GM15510 (cell line): ENCODE data around the gene ANKRD11.

Experiments used
- POLR2A ChIP-seq: IDR thresholded peaks from 3 replicates; pipeline ENCODE4 v1.6.1; 2011; ENCODE audit warnings: borderline replicate concordance; ENCODE audit not compliant: insufficient read length; ENCODE audit errors: extremely low read depth

The ANKRD11 gene

GRCh38 chr16:89300311-89300975, 189.9 kb downstream of the ANKRD11 start:
- TF ChIP-seq POLR2A = no peak

- no peak for TF ChIP-seq POLR2A
Measured at GRCh38 chr16:89298623-89299225, 191.6 kb downstream of the ANKRD11 start.

- no peak for TF ChIP-seq POLR2A
Measured at GRCh38 chr16:89297910-89298545, 192.3 kb downstream of the ANKRD11 start.

GRCh38 chr16:89297156-89297874, 193.0 kb downstream of the ANKRD11 start:
- TF ChIP-seq POLR2A = no peak

GRCh38 chr16:89295915-89296314, 194.4 kb downstream of the ANKRD11 start:
- TF ChIP-seq POLR2A = no peak

- no peak for TF ChIP-seq POLR2A
Measured at GRCh38 chr16:89295071-89295900, 195.1 kb downstream of the ANKRD11 start.

DNA sequence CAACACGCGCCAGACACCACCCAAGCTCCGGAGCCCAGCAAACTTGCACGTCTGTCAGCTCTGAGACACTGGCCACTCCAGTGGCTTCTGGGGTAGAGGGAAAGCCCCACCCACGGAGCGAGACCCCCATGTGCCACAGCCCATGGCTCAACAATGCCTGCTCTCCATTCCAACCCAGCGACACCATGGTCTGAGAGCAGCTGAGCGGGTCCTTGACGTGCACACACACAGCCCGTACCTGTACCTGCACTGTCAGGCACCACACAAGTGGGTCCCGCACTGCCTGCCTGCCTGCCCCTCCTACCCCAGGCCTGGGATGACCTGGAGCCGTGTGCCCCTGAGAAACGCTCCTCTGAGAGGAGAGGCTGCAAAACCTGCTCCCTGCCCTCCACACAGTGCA, 195.9 kb downstream of the ANKRD11 start:
- no peak for TF ChIP-seq POLR2A

- no peak for TF ChIP-seq POLR2A
Measured at GRCh38 chr16:89293276-89294143, 196.9 kb downstream of the ANKRD11 start.

DNA sequence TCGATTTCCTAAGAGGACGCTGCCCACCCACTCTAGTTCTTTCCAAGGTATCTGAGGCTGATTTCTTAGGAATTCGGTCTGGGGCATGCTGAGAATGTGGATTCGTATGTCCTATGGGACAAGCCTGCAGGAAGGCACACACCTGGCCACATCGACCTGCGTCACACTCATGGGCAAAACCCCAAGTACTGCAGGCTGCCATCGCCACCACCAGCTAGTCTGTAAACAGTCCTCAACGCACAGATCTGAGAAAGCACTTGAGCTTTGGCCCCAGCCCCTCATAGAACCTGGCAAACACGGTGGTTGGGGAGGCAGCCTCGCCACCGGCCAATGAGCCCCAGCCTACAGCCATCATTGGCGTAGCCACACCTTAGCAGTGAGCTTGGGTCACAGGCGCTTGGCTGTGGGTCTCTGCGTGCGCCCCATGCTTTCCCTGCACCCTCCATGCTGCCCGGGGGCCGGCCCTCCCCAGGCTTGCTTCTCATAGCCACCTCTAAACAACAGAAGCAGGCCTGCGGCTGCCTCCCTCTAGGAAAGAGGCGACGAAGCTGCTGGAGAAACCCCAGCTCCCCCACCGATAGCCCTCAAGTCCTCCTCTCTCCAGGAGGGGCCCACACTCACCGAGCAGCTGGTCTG, 197.8 kb downstream of the ANKRD11 start:
- TF ChIP-seq POLR2A = no peak

- no peak for TF ChIP-seq POLR2A
Measured at GRCh38 chr16:89291776-89292175, 198.6 kb downstream of the ANKRD11 start.

DNA sequence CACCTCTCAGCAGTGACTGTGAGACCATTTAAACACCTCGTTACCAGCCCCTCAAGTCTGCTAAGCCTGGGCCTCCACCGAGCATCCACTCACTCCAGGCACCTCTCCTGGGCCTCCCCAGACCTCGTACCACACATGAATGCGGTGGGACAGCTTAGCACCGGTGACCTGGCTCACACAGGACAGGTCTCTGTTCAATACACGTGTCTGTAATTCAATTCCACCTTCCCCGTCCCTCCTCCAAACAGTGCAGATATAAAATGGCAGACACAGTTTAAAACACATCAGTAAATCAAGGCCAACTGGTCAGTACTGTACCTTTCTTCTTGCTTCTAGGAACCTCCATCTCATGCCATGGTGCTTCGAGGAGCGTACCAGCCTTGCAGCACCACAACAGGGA, 199.0 kb downstream of the ANKRD11 start:
- TF ChIP-seq POLR2A = no peak

GRCh38 chr16:89290887-89291286, 199.5 kb downstream of the ANKRD11 start:
- no peak for TF ChIP-seq POLR2A

DNA sequence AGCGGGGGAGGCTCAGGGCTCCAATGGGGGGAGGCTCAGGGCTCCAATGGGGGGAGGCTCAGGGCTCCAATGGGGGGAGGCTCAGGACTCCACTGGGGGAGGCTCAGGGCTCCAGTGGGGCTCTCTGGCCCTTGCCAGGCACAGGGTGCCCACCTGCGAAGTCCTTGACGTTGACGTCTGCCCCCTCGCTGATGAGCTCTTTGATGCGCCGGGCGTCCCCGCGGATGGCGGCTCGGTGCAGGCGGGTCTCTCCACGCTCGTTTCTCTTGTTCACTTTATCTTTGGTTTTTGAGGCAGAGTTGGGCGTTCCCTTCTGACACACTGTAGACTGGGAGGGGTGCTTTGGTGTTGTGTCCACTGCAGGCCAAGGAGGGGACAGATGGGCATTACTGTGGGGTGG, 199.9 kb downstream of the ANKRD11 start:
- no peak for TF ChIP-seq POLR2A
